Transverse colon (tissue), 1 donor: ENCODE data around the gene SLC49A3.

Source experiments
- EP300 ChIP-seq: sonication (generic); formaldehyde crosslinking; IDR thresholded peaks from one replicate; pipeline ENCODE4 v1.6.1; 2017; ENCODE audit warnings: antibody characterized with exemption, low read depth
- POLR2A ChIP-seq: fragments of 450-650 bp; IDR thresholded peaks from one replicate; pipeline ENCODE4 v1.6.1; 2016; ENCODE audit warnings: antibody characterized with exemption, mild to moderate bottlenecking, moderate library complexity

DNA sequence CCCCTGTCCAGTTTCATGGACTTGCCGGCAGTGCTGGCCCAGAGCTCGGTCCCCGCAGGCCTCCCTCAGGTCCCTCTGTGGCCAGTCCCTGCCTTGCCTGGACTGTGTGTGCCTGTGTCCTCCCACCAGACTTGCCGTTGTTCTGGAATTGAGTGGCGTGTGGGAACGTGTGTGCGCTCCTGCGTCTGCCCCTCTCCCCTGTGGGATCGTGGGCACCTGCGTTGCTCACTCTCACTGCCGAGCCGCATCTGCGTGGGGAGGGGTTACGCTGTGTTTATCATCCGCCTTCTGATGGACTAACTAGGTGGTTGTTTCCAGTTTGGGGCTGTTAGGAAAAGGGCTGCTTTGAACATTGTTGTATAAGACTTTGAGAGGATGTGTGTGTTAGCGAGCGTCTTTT lies 37.9 kb upstream of the SLC49A3 start:
- TF ChIP-seq EP300 (no peak), POLR2A (no peak)
